ENCODE data around the gene KIF18B. TPM values are rescaled to one million over a fixed set of nuclear protein-coding genes. Genes with fewer than 3 reads are reported as not detected.

Gene KIF18B
- total and polyA plus RNA-seq, 2 of the 13 experiments (the other 11 are each of a cell fraction or from before 2014, with no cell fraction given), result 15.2 to 15.3 TPM

DNA sequence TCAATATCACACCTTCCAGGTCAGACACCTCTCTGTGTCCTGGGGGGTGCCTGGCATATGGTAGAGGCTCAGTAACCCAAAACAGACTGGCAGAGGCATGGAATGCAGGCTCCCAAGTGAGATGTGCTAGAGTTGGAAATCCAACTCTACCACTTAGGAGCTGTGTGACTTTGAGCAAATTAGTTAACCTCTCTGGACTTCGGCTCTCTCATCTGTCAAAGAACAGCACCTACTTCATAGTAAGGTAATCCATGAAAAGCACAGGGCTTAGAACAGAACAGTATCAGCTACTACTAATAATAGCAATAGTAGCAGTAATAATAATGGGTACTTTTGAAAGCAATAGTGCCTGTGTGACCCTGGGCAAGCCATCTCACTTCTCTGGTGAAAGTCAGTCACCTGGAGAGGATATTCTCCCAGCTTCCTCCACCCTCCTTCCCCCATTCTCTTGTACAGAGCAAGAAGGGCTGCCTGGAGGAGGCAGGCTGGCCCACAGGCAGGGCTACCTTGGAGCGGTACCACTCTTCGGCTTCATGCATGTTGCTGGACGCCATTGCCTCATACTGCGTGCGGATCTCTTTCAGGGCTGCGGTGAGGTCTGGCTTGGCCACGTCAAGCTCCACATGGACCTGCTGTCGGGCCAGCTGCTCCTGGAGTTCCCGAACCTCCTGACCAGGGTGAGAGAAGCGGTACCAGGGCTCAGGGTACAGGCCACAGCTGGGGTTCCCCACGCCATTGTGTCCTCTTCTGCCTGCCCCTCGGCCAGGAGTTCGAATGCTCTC is 34.6 kb downstream of the KIF18B start:
- no peak for ATAC-seq
- H3K4me3 ChIP-seq (replicated peaks in 1 of 3; ENCODE audit: insufficient read depth in 1 of 3, low read depth in 2 of 3, low read length in 3 of 3), result peak overlapping the region in 2 of 3 experiments; percentile 14 to 38; a peak in 1 of 6 replicates
- H3K4me1 ChIP-seq (ENCODE audit: insufficient read depth, low read length), result peaks cover 62% of the 10 kb centered on the region
- H3K27me3 ChIP-seq (ENCODE audit: control insufficient read depth in 1 of 2, insufficient read depth in 2 of 2, low read length in 2 of 2), result peaks cover 10 to 42% of the 10 kb centered on the region in 2 experiments; a peak in 4 of 5 replicates
- H4K20me1 ChIP-seq (ENCODE audit: insufficient read depth, low read length), result no peaks in the 10 kb centered on the region
- H3K36me3 ChIP-seq (replicated peaks in 1 of 2; ENCODE audit: control insufficient read depth in 1 of 2, insufficient read depth in 2 of 2, low read length in 2 of 2), result no peaks in the 10 kb centered on the region
- no peaks in the 10 kb centered on the region for H3K79me2 ChIP-seq (ENCODE audit: insufficient read depth, low read length)
- 32% methylated on average over 14 of the region's 14 CpGs for WGBS (ENCODE audit: low lambda C conversion rate)
- no peak overlapping the region; the same call in 1 of the 2 replicates for H3K9ac ChIP-seq (ENCODE audit: insufficient read depth, low read depth, low read length)
- no peak overlapping the region for H3K27ac ChIP-seq (ENCODE audit: extremely low read length, insufficient read depth, low read length)
- POLR2A ChIA-PET, result interaction anchor here (0.6 kb wide), 1 partner anchor 1594 kb away, joined by 3 read pairs; no protein-coding TSS in a partner anchor
- intact Hi-C loops (cut with micrococcal nuclease; ENCODE audit: unreplicated experiment) (no loop called here), in situ Hi-C loops (cut with HindIII; ENCODE audit: extremely low pct_ligation_motif_present, low pct_unique_long_range_greater_than_20kb) (no loop called here)
- TF ChIP-seq PHF21A (CRISPR knock-in tag; IDR thresholded peaks at IDR 0.05) (no peak), ZFP36 (IDR thresholded peaks at IDR 0.05; ENCODE audit: borderline replicate concordance, low read depth, low read length, partially characterized antibody) (peak; percentile 31), SP5 (CRISPR knock-in tag; IDR thresholded peaks at IDR 0.05; ENCODE audit: borderline replicate concordance, low read depth) (no peak), SMARCE1 (IDR thresholded peaks at IDR 0.05; ENCODE audit: borderline replicate concordance) (no peak), ZMYM3 (CRISPR knock-in tag; IDR thresholded peaks at IDR 0.05) (peak; percentile 51; the same call in 1 of the 2 replicates), TFAP4 (IDR thresholded peaks at IDR 0.05; ENCODE audit: borderline replicate concordance, low read depth) (no peak), ZNF350 (CRISPR knock-in tag; IDR thresholded peaks at IDR 0.05; ENCODE audit: borderline replicate concordance, low read depth) (no peak), CEBPB (IDR thresholded peaks at IDR 0.05; ENCODE audit: borderline replicate concordance, low read depth, low read length) (0 out of 2 replicates have a peak, but pooled peaks have one; percentile 8), HIC2 (CRISPR knock-in tag; IDR thresholded peaks at IDR 0.05; ENCODE audit: low read depth) (no peak), ZNF768 (CRISPR knock-in tag; IDR thresholded peaks at IDR 0.05) (peak; percentile 76; the same call in 1 of the 2 replicates), MAFK (conservative IDR thresholded peaks at IDR 0.05 in 1 of 2, IDR thresholded peaks at IDR 0.05 in 1 of 2; ENCODE audit: low read length in 2 of 2) (no peak)
- TF ChIP-seq, protein P1, sequence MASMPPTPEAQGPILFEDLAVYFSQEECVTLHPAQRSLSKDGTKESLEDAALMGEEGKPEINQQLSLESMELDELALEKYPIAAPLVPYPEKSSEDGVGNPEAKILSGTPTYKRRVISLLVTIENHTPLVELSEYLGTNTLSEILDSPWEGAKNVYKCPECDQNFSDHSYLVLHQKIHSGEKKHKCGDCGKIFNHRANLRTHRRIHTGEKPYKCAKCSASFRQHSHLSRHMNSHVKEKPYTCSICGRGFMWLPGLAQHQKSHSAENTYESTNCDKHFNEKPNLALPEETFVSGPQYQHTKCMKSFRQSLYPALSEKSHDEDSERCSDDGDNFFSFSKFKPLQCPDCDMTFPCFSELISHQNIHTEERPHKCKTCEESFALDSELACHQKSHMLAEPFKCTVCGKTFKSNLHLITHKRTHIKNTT (CRISPR knock-in tag; IDR thresholded peaks at IDR 0.05), result no peak
- TF ChIP-seq, protein P2, sequence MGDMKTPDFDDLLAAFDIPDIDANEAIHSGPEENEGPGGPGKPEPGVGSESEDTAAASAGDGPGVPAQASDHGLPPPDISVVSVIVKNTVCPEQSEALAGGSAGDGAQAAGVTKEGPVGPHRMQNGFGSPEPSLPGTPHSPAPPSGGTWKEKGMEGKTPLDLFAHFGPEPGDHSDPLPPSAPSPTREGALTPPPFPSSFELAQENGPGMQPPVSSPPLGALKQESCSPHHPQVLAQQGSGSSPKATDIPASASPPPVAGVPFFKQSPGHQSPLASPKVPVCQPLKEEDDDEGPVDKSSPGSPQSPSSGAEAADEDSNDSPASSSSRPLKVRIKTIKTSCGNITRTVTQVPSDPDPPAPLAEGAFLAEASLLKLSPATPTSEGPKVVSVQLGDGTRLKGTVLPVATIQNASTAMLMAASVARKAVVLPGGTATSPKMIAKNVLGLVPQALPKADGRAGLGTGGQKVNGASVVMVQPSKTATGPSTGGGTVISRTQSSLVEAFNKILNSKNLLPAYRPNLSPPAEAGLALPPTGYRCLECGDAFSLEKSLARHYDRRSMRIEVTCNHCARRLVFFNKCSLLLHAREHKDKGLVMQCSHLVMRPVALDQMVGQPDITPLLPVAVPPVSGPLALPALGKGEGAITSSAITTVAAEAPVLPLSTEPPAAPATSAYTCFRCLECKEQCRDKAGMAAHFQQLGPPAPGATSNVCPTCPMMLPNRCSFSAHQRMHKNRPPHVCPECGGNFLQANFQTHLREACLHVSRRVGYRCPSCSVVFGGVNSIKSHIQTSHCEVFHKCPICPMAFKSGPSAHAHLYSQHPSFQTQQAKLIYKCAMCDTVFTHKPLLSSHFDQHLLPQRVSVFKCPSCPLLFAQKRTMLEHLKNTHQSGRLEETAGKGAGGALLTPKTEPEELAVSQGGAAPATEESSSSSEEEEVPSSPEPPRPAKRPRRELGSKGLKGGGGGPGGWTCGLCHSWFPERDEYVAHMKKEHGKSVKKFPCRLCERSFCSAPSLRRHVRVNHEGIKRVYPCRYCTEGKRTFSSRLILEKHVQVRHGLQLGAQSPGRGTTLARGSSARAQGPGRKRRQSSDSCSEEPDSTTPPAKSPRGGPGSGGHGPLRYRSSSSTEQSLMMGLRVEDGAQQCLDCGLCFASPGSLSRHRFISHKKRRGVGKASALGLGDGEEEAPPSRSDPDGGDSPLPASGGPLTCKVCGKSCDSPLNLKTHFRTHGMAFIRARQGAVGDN (CRISPR knock-in tag; IDR thresholded peaks at IDR 0.05), result peak; percentile 39
- H3K9me3 ChIP-seq (ENCODE audit: low read length), result no peaks in the 10 kb centered on the region
- BruUV-seq (replicated peaks), result no TSS peak
- CTCF ChIA-PET (ENCODE audit: low intra/inter-chr PET ratio, low total read pairs), result no interaction called here
- H3K4me2 ChIP-seq (ENCODE audit: low read depth, low read length), result peak overlapping the region; percentile 56
- no peak for FAIRE-seq
- H2AFZ ChIP-seq (ENCODE audit: low read length), result no peak overlapping the region
- no peak for DNase-seq (ENCODE audit: low spot score)
